Measurements from ENCODE around the gene F11R. TPM values are rescaled to one million over a fixed set of nuclear protein-coding genes. Genes with fewer than 3 reads are reported as not detected.

F11R gene
- total and polyA plus RNA-seq, 2 of the 13 experiments (the other 11 are each of a cell fraction or from before 2014, with no cell fraction given) = 95.8 to 105 TPM

- TF ChIP-seq ZBTB40 (IDR thresholded peaks at IDR 0.05) (no peak), ZBTB40 (CRISPR knock-in tag; IDR thresholded peaks at IDR 0.05) (no peak), ZNF407 (CRISPR knock-in tag; IDR thresholded peaks at IDR 0.05; ENCODE audit: not compliant biosample characterization) (peak; percentile 21), ETS1 (CRISPR knock-in tag; IDR thresholded peaks at IDR 0.05) (0 out of 2 replicates have a peak, but pooled peaks have one; percentile 83), ZNF557 (CRISPR knock-in tag; IDR thresholded peaks at IDR 0.05) (peak; percentile 72; the same call in 1 of the 2 replicates), ZEB1 (IDR thresholded peaks at IDR 0.05; ENCODE audit: insufficient replicate concordance, low read depth) (peak; percentile 99), ZNF335 (CRISPR knock-in tag; IDR thresholded peaks at IDR 0.05) (peak; percentile 48), ZNF530 (CRISPR knock-in tag; IDR thresholded peaks at IDR 0.05; ENCODE audit: low read depth) (no peak), SMARCC2 (IDR thresholded peaks at IDR 0.05) (no peak)
These were observed 415 bp upstream of the F11R start (continued) for GRCh38 chr1:161021165-161021969.

All from HepG2 (cell line).